Transverse colon (tissue), 3 donors: Measurements from ENCODE around the gene ENOX1.

ENCODE experiments used
- EP300 ChIP-seq: sonication (generic); formaldehyde crosslinking; IDR thresholded peaks from one replicate; pipeline ENCODE4 v1.6.1; 2017; ENCODE audit warnings: antibody characterized with exemption, low read depth
- POLR2A ChIP-seq: fragments of 450-650 bp; IDR thresholded peaks from one replicate; pipeline ENCODE4 v1.6.1; 2016; ENCODE audit warnings: antibody characterized with exemption, mild to moderate bottlenecking, moderate library complexity
- TF ChIP-seq, protein P1 (sequence below), 5 experiments: fragments of 200-600 bp in 3 of 5; fragments of 450-650 bp in 2 of 5; sonication (generic) in 3 of 5; IDR thresholded peaks; 1 replicate in 2 of 5; 2 replicates in 3 of 5; pipeline ENCODE4 v1.5.1; 2016 to 2017; ENCODE audit warnings: antibody characterized with exemption in 5 of 5, inconsistent platforms in 3 of 5, mild to moderate bottlenecking in 2 of 5, moderate library complexity in 1 of 5

GRCh38 chr13:43648733-43649132 lies 138.0 kb downstream of the ENOX1 start:
- TF ChIP-seq, protein P1, sequence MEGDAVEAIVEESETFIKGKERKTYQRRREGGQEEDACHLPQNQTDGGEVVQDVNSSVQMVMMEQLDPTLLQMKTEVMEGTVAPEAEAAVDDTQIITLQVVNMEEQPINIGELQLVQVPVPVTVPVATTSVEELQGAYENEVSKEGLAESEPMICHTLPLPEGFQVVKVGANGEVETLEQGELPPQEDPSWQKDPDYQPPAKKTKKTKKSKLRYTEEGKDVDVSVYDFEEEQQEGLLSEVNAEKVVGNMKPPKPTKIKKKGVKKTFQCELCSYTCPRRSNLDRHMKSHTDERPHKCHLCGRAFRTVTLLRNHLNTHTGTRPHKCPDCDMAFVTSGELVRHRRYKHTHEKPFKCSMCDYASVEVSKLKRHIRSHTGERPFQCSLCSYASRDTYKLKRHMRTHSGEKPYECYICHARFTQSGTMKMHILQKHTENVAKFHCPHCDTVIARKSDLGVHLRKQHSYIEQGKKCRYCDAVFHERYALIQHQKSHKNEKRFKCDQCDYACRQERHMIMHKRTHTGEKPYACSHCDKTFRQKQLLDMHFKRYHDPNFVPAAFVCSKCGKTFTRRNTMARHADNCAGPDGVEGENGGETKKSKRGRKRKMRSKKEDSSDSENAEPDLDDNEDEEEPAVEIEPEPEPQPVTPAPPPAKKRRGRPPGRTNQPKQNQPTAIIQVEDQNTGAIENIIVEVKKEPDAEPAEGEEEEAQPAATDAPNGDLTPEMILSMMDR (IDR thresholded peaks at IDR 0.05) = no peak
- TF ChIP-seq EP300 (no peak), POLR2A (no peak)
